Stimulated activated CD8-positive, alpha-beta memory T cell treated with anti-CD3 and anti-CD28 coated beads, Interleukin-15, amount 100 ng/mL, for 48 hours (primary cell): ENCODE data around the gene MXRA7.
A peak's percentile ranks its signal among the peaks of the same experiment; 100 is the strongest.

Source experiments
- DNase-seq, 2 donors: peaks; one replicate each; pipeline ENCODE4 v3.0.0-alpha.2; 2020; ENCODE audit warnings: low read depth in 2 of 2

Gene MXRA7

GRCh38 chr17:76696763-76697701 is 13.7 kb downstream of the MXRA7 start:
- DNase-seq, result no peak

DNA sequence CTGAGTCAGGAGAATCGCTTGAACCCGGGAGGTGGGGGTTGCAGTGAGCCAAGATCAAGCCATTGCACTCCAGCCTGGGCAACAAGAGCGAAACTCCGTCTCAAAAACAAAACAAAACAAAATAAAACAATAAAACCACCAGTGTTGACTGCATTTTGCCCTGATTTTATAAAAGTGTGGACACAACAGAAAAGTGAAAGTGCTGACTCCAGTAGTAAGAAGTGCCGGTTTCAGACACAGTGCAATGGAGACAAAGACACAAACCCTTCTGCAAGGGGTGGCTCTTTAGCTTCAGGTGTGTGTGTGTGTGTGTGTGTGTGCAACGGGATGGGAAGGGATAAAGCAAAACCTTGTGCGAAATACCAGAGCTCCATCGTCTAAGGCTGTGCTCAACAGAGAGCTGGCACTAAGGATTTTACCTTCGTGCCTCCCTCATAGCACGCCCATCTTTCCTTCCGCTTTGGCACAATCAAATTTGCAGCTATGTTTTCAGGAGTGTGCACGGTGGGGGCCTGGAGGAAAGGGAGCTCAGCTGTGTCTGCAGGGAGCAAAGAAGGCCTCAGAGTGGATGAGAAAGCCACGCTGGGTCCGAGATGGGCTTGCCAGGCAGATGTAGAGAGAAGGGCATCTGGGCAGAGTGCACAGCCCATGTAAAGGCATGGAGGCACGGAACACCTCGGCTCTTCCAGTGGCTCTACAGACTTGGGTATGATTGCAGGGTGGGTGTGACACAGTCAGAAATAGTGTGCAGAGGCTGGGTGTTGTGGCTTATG is 15.5 kb downstream of the MXRA7 start:
- DNase-seq, result no peak

DNA sequence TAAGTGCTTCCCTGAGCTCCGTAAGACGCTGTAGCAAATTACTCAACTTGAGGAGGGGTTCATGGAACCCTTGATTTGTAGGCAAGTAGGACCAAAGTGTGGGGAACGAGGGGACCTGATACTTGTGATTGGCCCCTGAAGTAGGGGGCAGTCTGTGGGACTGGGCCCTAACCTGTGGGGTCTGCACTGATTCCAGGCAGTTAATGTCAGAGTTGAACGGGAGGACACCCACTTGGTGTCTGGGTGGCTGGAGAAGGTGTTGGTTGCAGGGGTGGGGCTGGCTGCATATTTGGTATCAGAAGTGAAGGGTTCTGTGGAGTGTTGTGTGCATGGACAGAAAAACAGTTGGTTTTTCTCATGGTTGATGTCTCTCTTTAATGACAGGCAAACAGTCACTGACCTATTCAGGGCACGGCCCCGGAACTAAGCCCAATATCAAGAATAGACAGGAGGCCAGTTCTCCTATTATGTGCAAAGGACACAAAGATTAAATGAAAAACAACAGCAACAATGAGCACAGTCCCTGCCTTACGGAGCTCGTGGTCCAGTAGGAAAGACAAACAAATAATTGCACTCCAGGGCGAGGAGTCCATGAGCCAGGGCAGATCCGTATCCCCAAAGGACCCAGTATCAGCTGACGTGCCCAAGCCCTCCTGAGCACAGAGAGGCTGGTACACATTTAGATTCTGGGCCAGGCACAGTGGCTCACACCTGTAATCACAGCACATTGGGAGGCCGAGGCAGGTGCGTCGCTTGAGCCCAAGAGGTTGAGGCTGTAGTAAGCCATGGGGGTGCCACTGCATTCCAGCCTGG is 19.2 kb downstream of the MXRA7 start:
- DNase-seq, result no peak

- no peak for DNase-seq
Measured at GRCh38 chr17:76690596-76691280, 20.0 kb downstream of the MXRA7 start.

DNA sequence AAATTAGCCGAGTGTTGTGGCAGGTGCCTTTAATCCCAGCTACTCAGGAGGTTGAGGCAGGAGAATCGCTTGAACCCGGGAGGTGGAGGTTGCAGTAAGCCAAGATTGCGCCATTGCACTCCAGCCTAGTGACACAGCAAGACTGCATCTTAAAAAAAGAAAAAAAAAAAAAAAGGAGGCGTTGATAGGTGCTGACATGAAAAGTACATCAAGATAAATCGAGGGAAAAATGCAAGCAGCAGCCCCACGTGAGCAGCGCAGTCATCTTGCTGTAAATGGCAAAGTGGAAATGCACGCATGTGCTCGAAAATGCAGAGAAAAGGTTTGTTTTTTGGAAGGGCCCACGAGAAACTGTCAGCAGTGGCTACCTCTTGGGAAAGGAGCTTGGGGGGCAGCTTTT is 20.9 kb downstream of the MXRA7 start:
- no peak for DNase-seq

- DNase-seq, result no peak
Measured at GRCh38 chr17:76688165-76688622, 22.6 kb downstream of the MXRA7 start.

- no peak for DNase-seq
Measured at GRCh38 chr17:76687298-76688164, 23.2 kb downstream of the MXRA7 start.

DNA sequence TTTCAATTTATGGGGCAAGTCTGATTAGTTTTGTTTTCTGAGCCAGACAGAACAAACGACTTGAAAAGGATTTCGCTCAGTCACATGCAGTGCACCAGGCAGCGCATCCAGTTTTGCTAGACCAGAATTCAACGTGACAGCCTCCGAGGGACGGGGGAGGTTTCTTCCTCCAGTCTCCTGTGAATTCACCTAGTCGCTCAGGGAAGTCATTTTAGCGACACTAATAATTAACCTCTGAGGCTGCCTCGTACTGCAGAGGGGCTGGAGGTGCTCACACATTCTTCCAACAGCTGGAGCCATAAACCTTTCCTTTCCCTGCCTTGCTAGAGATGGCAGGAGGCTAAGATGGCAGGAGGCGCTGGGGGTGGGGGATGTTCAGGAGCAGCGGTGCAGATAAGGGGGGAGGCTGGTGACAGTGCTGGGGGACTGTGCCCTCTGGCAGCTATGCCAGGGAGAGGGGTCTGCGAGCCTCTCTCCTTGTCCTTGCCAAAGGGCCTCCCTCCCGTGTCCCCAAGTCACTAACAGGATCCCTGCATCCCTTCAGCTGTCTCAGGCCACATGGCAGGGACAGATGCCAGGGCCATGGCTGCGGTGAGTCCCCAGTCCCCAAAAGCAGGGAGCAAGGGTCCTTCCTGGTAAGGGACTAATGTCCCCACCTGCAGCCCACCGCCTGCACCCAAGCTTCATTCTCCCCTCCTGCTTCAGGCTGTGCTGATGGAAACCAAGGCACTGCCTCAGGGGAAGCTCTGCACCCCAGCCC is 24.0 kb downstream of the MXRA7 start:
- no peak for DNase-seq

- no peak for DNase-seq
Measured at GRCh38 chr17:76685846-76686245, 24.9 kb downstream of the MXRA7 start.

GRCh38 chr17:76685366-76685765 is 25.4 kb downstream of the MXRA7 start:
- DNase-seq, result no peak

GRCh38 chr17:76684756-76685155 is 26.0 kb downstream of the MXRA7 start:
- no peak for DNase-seq

DNA sequence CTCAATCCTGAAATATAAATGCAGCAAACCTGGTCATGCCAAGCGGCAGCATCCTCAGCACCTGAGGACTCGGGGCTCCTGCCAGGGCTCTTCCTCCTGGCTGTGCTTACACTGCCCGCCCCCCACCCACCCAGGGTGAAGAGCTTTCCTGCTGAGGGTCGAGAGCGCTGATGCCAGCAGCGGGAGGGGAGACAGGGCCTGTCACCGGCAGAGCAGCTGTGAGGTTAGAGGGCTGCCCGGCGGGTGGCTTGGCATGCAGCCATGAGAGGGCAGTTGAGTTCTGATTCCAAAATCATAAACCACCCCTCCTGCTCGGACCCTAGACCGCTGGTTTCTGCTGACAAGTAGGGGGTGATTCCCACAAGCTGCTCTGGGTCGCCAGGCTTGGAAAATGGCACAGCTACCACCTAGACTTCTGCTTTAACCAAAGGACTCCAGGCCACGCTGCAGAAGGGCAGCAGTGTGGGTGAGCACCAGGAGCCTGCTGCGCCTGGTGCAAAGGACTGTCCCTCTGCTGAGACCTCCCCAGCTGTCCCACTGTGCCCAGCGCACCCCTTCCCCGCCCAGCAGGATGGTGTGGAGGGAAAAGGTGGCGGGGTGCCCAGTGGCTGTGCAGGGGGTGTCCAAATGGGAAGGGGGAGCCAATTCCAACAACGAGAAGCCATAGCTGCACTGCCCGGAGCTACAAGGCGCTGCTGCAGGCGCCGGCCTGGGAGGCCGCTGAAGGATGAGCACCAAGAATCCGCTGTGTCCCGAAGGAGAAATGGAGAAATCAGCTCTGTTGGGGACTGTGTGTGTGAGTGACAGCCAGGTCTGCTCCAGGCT is 26.6 kb downstream of the MXRA7 start:
- no peak for DNase-seq

DNA sequence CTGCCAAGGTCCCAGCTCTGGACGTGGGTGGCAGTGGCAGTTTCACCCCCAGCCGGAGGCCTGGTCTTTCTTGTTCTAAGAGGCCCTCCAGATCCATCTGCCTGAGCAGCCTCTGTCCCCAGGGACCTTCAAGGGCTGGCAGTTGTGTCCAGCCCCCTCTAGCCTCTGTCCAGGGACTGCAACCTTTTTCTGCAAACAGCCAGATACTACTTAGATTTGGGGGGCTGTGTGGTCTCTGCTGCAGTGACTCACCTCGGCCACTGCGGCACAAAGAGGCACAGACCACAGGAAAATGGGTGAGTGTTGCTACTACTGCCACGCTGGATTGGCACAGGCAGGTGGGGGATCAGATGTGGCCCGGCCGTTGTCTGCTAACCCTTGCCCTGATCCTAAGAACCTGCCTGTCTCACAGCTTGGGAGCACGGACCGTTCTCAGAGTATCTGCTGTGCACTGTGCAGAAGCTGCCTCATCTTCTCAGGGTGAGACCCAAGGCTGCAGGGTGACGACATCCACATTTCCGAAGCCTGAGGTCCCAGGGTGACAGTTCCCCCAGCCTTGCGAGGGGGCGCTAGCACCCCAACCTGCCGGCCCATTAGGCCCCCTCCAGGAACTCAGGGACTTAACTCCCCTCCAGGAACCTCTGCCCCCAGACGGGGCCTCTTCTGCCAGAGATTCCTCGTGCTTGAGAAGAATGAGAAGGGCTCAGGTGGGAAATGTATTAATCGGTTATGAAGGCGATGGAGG is 27.6 kb downstream of the MXRA7 start:
- DNase-seq, result no peak

GRCh38 chr17:76682296-76682695 is 28.5 kb downstream of the MXRA7 start:
- no peak for DNase-seq

DNA sequence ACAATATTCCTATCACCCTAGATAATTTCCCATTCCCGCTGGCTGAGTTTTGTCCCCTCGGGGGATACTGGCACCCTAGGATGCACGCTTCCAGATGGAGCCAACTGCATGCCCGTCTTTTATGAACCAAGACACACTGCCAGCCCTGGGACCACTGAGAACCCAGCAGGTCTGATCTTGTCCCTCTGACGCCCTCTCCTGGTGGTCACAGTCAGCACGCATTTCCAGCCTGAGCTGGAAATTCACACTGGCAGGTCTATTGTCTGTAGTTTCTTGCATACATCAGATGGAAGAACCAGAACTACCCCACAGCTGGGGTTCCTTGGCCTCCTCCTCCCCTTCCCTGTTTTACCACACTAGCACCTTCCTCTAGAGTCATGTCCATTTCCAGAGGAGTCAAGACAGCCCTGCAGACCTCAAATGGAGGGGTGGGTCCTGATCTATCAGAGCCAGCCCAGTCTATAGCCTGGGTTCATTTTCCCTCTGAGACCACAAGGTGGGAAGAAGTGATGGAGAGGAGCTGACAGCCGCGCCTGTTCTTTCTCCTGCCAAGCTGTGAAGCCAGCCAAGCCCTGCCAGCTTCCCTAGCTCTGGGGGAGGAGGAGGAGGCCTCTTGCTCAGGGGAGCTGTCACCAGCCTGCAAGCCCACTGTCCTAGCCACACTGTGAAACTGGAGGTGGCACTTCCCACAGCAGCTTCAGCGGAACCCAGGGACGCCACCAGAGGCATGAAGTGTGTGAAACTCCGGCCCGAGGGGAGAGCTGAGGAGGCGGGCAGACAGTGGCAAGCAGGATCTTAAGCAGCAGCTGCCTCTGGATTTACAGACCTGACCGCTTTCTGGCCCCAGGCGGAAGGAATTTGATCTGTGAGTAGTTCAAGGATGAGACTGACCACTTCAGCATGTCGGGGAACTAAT is 29.3 kb downstream of the MXRA7 start:
- DNase-seq, result peak; percentile 37 to 46

GRCh38 chr17:76679239-76679638 is 31.5 kb downstream of the MXRA7 start:
- no peak for DNase-seq

DNA sequence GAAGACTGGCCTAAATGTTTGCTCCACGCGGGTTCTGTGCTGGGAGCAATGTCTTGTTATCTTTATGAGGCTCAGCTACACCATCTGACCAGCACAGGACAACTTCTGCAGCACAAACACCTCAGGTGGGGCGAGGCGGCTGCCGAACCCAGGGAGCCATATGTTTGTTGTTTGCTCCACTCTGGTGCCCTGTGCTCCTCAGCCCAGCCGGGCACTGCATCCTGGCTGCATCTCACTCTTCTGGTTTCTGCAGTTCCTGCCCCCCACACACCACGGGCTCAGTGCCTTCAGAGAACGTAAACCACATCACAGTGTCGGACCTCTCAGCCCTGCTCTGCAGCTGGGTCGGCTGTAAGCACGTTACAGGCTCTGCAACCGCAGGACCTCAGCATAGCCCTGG is 32.4 kb downstream of the MXRA7 start:
- DNase-seq, result no peak
